Measurements from ENCODE around the gene PCA3. TPM values are rescaled to one million over a fixed set of nuclear protein-coding genes. Genes with fewer than 3 reads are reported as not detected.

PCA3 gene
- total and polyA plus RNA-seq, 2 donors (not counting 1 experiment from before 2014, with no cell fraction given), result 0.09 TPM; not detected in 1

GRCh38 chr9:76793784-76794431 lies 29.7 kb downstream of the PCA3 start:
- Histone ChIP-seq H3K4me2 (replicated peaks; ENCODE audit: low read depth, low read length, poor library complexity, severe bottlenecking) (no peak overlapping the region), H2AFZ (ENCODE audit: insufficient read depth, low read depth, low read length, poor library complexity, severe bottlenecking) (no peak overlapping the region), H3K36me3 (replicated peaks in 1 of 2; ENCODE audit: control extremely low read depth in 1 of 2, control insufficient read depth in 1 of 2, extremely low read depth in 1 of 2, insufficient read depth in 2 of 2, low read length in 1 of 2) (no peaks in the 10 kb centered on the region), H4K20me1 (ENCODE audit: control insufficient read depth, insufficient read depth, low read length, poor library complexity, severe bottlenecking) (no peaks in the 10 kb centered on the region), H3K79me2 (ENCODE audit: control insufficient read depth, insufficient read depth, low read length) (no peaks in the 10 kb centered on the region), H3K9me3 (ENCODE audit: control extremely low read depth in 1 of 3, control insufficient read depth in 2 of 3, insufficient read depth in 1 of 3, low read length in 2 of 3) (no peaks in the 10 kb centered on the region), H3K27ac (ENCODE audit: low read length in 2 of 2) (no peak overlapping the region), H3K4me3 (ENCODE audit: control extremely low read depth in 1 of 5, extremely low read depth in 1 of 5, insufficient read depth in 1 of 5, low read depth in 2 of 5, low read length in 4 of 5) (no peak overlapping the region), H3K4me1 (ENCODE audit: control insufficient read depth in 2 of 2, insufficient read depth in 2 of 2, low read length in 2 of 2) (peaks cover 5 to 7% of the 10 kb centered on the region in 2 donors), H3K27me3 (replicated peaks in 1 of 4; ENCODE audit: control extremely low read depth in 1 of 4, control insufficient read depth in 3 of 4, insufficient read depth in 4 of 4, low read length in 3 of 4) (no peaks in the 10 kb centered on the region), H3K9ac (ENCODE audit: low read length) (no peak overlapping the region)
- ATAC-seq (ENCODE audit: low read depth) (no peak), DNase-seq (no peak)
- ChIA-PET CTCF (no interaction called here), POLR2A (no interaction called here)
- Mint-ChIP-seq H3K9me3 (ENCODE audit: insufficient read depth) (no peaks in the 10 kb centered on the region), H3K27ac (no peak overlapping the region), H3K4me3 (no peak overlapping the region), H3K27me3 (peaks cover 9% of the 10 kb centered on the region), H3K4me1 (peaks cover 7% of the 10 kb centered on the region)
- intact Hi-C loops (cut with micrococcal nuclease), result no loop called here
- WGBS (ENCODE audit: insufficient coverage), result 90% methylated on average over 11 of the region's 15 CpGs
- no peak for TF ChIP-seq CTCF (IDR thresholded peaks at IDR 0.05)
- no peak for TF ChIP-seq EZH2 (IDR thresholded peaks at IDR 0.05; ENCODE audit: borderline replicate concordance, insufficient read depth, low read depth, low read length, poor library complexity, severe bottlenecking)

- ChIA-PET POLR2A (no interaction called here), CTCF (no interaction called here)
- H3K9me3 ChIP-seq (ENCODE audit: control extremely low read depth in 1 of 3, control insufficient read depth in 2 of 3, insufficient read depth in 1 of 3, low read length in 2 of 3), result no peaks in the 10 kb centered on the region
- no peaks in the 10 kb centered on the region for H3K36me3 ChIP-seq (replicated peaks in 1 of 2; ENCODE audit: control extremely low read depth in 1 of 2, control insufficient read depth in 1 of 2, extremely low read depth in 1 of 2, insufficient read depth in 2 of 2, low read length in 1 of 2)
- H3K4me3 ChIP-seq (ENCODE audit: control extremely low read depth in 1 of 5, extremely low read depth in 1 of 5, insufficient read depth in 1 of 5, low read depth in 2 of 5, low read length in 4 of 5), result no peak overlapping the region
- no peak overlapping the region for H2AFZ ChIP-seq (ENCODE audit: insufficient read depth, low read depth, low read length, poor library complexity, severe bottlenecking)
- no peaks in the 10 kb centered on the region for H3K79me2 ChIP-seq (ENCODE audit: control insufficient read depth, insufficient read depth, low read length)
- no peaks in the 10 kb centered on the region for H3K27me3 ChIP-seq (replicated peaks in 1 of 4; ENCODE audit: control extremely low read depth in 1 of 4, control insufficient read depth in 3 of 4, insufficient read depth in 4 of 4, low read length in 3 of 4)
- no peak overlapping the region for H3K4me2 ChIP-seq (replicated peaks; ENCODE audit: low read depth, low read length, poor library complexity, severe bottlenecking)
- no peak overlapping the region for H3K4me3 Mint-ChIP-seq
- intact Hi-C loops (cut with micrococcal nuclease), result no loop called here
- TF ChIP-seq CTCF (IDR thresholded peaks at IDR 0.05) (no peak), EZH2 (IDR thresholded peaks at IDR 0.05; ENCODE audit: borderline replicate concordance, insufficient read depth, low read depth, low read length, poor library complexity, severe bottlenecking) (no peak)
- H3K4me1 Mint-ChIP-seq, result peaks cover 7% of the 10 kb centered on the region
- H3K27me3 Mint-ChIP-seq, result peaks cover 9% of the 10 kb centered on the region
- DNase-seq, result no peak
- WGBS (ENCODE audit: insufficient coverage), result 88% methylated on average over 3 of the region's 5 CpGs
- H3K27ac Mint-ChIP-seq, result no peak overlapping the region
- H3K9ac ChIP-seq (ENCODE audit: low read length), result no peak overlapping the region
- no peak overlapping the region for H3K27ac ChIP-seq (ENCODE audit: low read length in 2 of 2)
- ATAC-seq (ENCODE audit: low read depth), result no peak
- no peaks in the 10 kb centered on the region for H4K20me1 ChIP-seq (ENCODE audit: control insufficient read depth, insufficient read depth, low read length, poor library complexity, severe bottlenecking)
- H3K4me1 ChIP-seq (ENCODE audit: control insufficient read depth in 2 of 2, insufficient read depth in 2 of 2, low read length in 2 of 2), result peaks cover 5 to 7% of the 10 kb centered on the region in 2 donors
- no peaks in the 10 kb centered on the region for H3K9me3 Mint-ChIP-seq (ENCODE audit: insufficient read depth)
These were observed 32.1 kb downstream of the PCA3 start for GRCh38 chr9:76796296-76796695.

Data from B cell (primary cell).